ENCODE data around the gene NPHP4. TPM values are rescaled to one million over a fixed set of nuclear protein-coding genes. Genes with fewer than 3 reads are reported as not detected.

The NPHP4 gene
- polyA plus RNA-seq, 3 donors = 0.39 to 13.7 (median 1.2) TPM

- H3K79me2 ChIP-seq (ENCODE audit: insufficient read depth, low read length) = no peaks in the 10 kb centered on the region
- Mint-ChIP-seq H3K4me3 (no peak overlapping the region), H3K27ac (peak overlapping the region in 1 of 7 donors; percentile 35), H3K4me1 (no peaks in the 10 kb centered on the region), H3K27me3 (ENCODE audit: low read depth in 3 of 3) (peaks cover 0 to 5% (median 0%) of the 10 kb centered on the region in 3 donors), H3K36me3 (peaks cover 38 to 39% of the 10 kb centered on the region in 2 donors), H3K9me3 (peaks cover 2 to 5% (median 4%) of the 10 kb centered on the region in 7 donors)
- WGBS (ENCODE audit: insufficient coverage) = 97% methylated on average over 37 of the region's 41 CpGs
- TF ChIP-seq CTCF (IDR thresholded peaks at IDR 0.05) = no peak
- H2AFZ ChIP-seq (ENCODE audit: insufficient read depth, low read depth, low read length, poor library complexity, severe bottlenecking) = no peak overlapping the region
- peaks cover 2 to 29% of the 10 kb centered on the region in 2 donors for H3K36me3 ChIP-seq (replicated peaks in 1 of 2; ENCODE audit: control insufficient read depth in 1 of 2, insufficient read depth in 2 of 2, low read length in 2 of 2)
- no peak overlapping the region for H3K9ac ChIP-seq (ENCODE audit: insufficient read depth, low read length, poor library complexity, severe bottlenecking)
- H3K9me3 ChIP-seq (replicated peaks in 1 of 2; ENCODE audit: control insufficient read depth in 1 of 2, insufficient read depth in 1 of 2, low read length in 2 of 2) = peaks cover 0 to 3% of the 10 kb centered on the region in 2 donors
- H3K4me1 ChIP-seq (ENCODE audit: control insufficient read depth in 1 of 2, insufficient read depth in 2 of 2, low read length in 2 of 2) = no peaks in the 10 kb centered on the region
- no peak overlapping the region for H3K27ac ChIP-seq (ENCODE audit: low read depth in 1 of 2, low read length in 2 of 2)
- no peaks in the 10 kb centered on the region for H4K20me1 ChIP-seq (ENCODE audit: insufficient read depth, low read length)
- no peak for DNase-seq
- no peak overlapping the region for H3K4me3 ChIP-seq (replicated peaks in 1 of 3; ENCODE audit: low read depth in 2 of 3, low read length in 3 of 3)
- H3K27me3 ChIP-seq (ENCODE audit: control insufficient read depth in 2 of 2, insufficient read depth in 2 of 2, low read length in 2 of 2) = no peaks in the 10 kb centered on the region
- intact Hi-C loops (cut with micrococcal nuclease) = no loop called here
- no peak overlapping the region for H3K4me2 ChIP-seq (replicated peaks; ENCODE audit: extremely low read depth, low read length, poor library complexity, severe bottlenecking)
Measured at GRCh38 chr1:5874416-5875110, 117.7 kb downstream of the NPHP4 start.

GRCh38 chr1:5873556-5873955 is 118.7 kb downstream of the NPHP4 start:
- H3K27me3 ChIP-seq (ENCODE audit: control insufficient read depth in 2 of 2, insufficient read depth in 2 of 2, low read length in 2 of 2) = no peaks in the 10 kb centered on the region
- 89% methylated on average over 7 of the region's 7 CpGs for WGBS (ENCODE audit: insufficient coverage)
- H3K4me1 Mint-ChIP-seq = no peaks in the 10 kb centered on the region
- no peak for DNase-seq
- no peaks in the 10 kb centered on the region for H3K4me1 ChIP-seq (ENCODE audit: control insufficient read depth in 1 of 2, insufficient read depth in 2 of 2, low read length in 2 of 2)
- H3K9me3 Mint-ChIP-seq = peaks cover 0 to 6% (median 5%) of the 10 kb centered on the region in 7 donors
- H3K79me2 ChIP-seq (ENCODE audit: insufficient read depth, low read length) = no peaks in the 10 kb centered on the region
- H3K4me3 Mint-ChIP-seq = no peak overlapping the region
- H3K27me3 Mint-ChIP-seq (ENCODE audit: low read depth in 3 of 3) = peaks cover 0 to 5% (median 0%) of the 10 kb centered on the region in 3 donors
- H3K27ac ChIP-seq (ENCODE audit: low read depth in 1 of 2, low read length in 2 of 2) = no peak overlapping the region
- H3K27ac Mint-ChIP-seq = no peak overlapping the region
- H2AFZ ChIP-seq (ENCODE audit: insufficient read depth, low read depth, low read length, poor library complexity, severe bottlenecking) = no peak overlapping the region
- no peaks in the 10 kb centered on the region for H4K20me1 ChIP-seq (ENCODE audit: insufficient read depth, low read length)
- no peak for TF ChIP-seq CTCF (IDR thresholded peaks at IDR 0.05)
- no peak overlapping the region for H3K9ac ChIP-seq (ENCODE audit: insufficient read depth, low read length, poor library complexity, severe bottlenecking)
- intact Hi-C loops (cut with micrococcal nuclease) = no loop called here
- H3K9me3 ChIP-seq (replicated peaks in 1 of 2; ENCODE audit: control insufficient read depth in 1 of 2, insufficient read depth in 1 of 2, low read length in 2 of 2) = peaks cover 3 to 5% of the 10 kb centered on the region in 2 donors
- peaks cover 32 to 33% of the 10 kb centered on the region in 2 donors for H3K36me3 Mint-ChIP-seq
- H3K4me2 ChIP-seq (replicated peaks; ENCODE audit: extremely low read depth, low read length, poor library complexity, severe bottlenecking) = no peak overlapping the region
- H3K36me3 ChIP-seq (replicated peaks in 1 of 2; ENCODE audit: control insufficient read depth in 1 of 2, insufficient read depth in 2 of 2, low read length in 2 of 2) = peaks cover 0 to 27% of the 10 kb centered on the region in 2 donors
- H3K4me3 ChIP-seq (replicated peaks in 1 of 3; ENCODE audit: low read depth in 2 of 3, low read length in 3 of 3) = no peak overlapping the region
